Left renal pelvis (tissue), 4 donors: ENCODE data around the gene SLC39A11. TPM values are rescaled to one million over a fixed set of nuclear protein-coding genes. Genes with fewer than 3 reads are reported as not detected.
A peak's percentile ranks its signal among the peaks of the same experiment; 100 is the strongest.
"Not testable (repeated sequence)": the region's sequence is repeated elsewhere in the genome, so short reads cannot be mapped to it uniquely, and the experiment has no call there.

Experiments used
- DNase-seq, 4 donors: peaks; one replicate each; pipeline ENCODE4 v3.0.0-alpha.2; 2013; ENCODE audit warnings: low read depth in 4 of 4, low spot score in 3 of 4
- polyA plus RNA-seq, 4 donors: library from polyadenylated mRNA; unstranded; fragments of 120-200 nt; gene quantifications; one replicate each; pipeline ENCODE4 v1.2.1, GENCODE V29; 2013; ENCODE audit not compliant: insufficient read length in 4 of 4

The SLC39A11 gene
- polyA plus RNA-seq, 4 donors = 11.7 to 28.4 (median 24.5) TPM

DNA sequence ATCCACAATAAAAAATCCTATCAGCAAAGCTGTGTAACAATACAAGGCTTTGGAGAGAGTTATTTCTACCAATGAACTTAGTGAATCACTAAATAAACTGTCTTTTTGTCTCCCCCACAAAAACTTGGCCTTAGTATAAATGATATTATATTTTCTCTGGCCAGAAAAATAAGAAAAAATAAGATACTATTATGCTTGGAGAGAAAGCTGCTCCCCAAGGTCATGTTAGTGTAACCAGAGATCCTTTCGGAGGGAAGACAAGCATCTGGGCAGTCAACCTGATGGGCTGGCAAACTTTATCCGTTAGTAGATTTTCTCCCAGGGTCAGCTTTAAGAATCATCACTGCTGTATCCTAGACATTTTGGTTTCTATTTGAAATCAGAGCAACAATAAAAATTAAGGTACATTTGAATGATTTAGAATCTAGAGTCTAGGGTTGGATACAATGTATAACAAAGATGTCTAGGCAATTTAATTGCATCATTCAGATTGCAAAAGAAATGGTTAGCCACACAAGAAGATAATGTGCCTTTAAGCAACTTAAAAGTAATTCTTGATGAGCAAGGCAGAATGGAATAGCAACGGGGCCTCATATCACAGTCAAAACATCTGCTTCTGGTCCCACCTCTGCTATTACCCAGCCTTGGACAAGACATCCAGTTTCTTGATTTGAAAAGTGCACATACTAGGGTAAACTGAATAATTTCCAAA is 280.4 kb downstream of the SLC39A11 start:
- DNase-seq = no peak

DNA sequence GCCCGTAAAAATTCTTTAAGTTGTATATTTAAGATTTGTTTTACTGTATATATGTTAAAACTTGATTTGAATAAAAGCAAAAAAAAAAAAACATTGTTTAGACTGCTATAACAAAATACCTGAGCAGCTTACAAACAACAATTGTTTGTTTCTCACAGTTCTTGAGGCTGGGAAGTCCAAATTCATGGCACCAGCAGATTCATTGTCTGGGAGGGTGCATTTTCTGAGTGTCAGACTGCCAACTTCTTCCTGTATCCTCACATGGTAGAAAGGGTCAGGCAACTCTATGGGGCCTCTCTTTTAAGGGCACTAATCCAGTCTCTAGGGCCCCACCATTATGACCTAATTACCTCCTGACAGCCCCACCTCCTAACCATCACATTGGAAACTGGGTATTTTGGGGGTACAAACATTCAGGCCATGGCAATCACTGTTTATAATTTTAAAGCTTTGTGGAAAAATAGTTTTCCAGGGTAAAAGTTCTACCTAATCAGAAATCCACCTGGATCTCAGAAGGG is 281.4 kb downstream of the SLC39A11 start:
- DNase-seq = no peak

- DNase-seq = no peak
Observed at GRCh38 chr17:72806011-72806410, 286.5 kb downstream of the SLC39A11 start.

DNA sequence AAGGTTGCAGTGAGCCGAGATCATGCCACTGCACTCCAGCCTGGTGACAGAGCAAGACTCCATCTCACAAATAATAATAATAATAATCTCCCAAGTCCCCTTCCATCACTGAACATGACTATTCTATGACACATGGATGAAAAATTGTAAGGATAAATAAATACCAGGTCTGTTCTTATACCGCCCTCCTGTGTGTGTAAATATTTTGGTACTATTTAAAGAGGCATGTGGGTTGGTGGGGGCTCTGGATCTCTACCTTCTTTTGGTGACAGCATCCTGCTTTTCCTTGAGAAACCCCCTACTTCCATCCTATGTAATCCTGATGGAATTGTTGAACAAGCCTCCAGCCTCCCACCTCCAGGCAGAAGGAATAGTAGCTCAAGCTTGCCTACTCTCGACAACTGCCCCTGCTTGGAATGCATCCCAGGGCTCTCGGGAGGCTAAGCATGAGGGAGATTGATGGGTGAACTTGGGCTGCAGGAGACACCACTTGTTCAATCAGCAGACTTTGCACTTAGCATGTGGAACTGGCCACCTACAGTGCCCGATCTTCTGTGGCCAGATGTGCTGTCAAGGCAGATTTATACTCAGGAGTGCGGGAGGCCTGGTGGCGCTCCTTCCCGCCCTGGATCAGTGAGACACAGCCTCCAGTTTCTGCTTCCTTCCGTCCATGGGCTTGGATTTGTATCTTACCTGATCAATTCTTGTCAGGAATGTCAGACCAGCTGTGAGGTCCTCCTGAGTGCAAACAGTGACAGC is 287.4 kb downstream of the SLC39A11 start:
- DNase-seq = no peak

GRCh38 chr17:72802726-72803125 is 289.8 kb downstream of the SLC39A11 start:
- DNase-seq = no peak

DNA sequence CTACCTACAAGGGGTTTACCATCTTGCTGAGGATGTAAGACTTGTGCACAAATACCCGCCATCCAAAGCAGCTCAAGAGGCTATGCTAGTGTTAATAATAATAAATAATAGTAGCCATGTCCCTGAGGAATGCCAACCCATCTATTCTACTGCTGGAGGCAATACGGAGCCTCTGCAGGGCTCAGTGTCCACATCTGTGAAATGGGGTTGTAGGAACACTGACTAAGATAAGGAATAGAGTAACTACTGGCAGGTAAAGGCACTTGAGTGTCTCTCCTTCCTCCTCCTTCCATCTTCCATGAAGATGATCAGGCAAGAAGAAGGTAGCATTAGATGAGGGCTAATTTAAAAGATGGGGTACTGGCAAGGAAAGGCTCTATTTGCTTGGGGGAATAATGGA is 295.3 kb downstream of the SLC39A11 start:
- DNase-seq = no peak

- no peak for DNase-seq
Observed at GRCh38 chr17:72795941-72796340, 296.5 kb downstream of the SLC39A11 start.

- no peak for DNase-seq
Observed at GRCh38 chr17:72794152-72794551, 298.3 kb downstream of the SLC39A11 start.

DNA sequence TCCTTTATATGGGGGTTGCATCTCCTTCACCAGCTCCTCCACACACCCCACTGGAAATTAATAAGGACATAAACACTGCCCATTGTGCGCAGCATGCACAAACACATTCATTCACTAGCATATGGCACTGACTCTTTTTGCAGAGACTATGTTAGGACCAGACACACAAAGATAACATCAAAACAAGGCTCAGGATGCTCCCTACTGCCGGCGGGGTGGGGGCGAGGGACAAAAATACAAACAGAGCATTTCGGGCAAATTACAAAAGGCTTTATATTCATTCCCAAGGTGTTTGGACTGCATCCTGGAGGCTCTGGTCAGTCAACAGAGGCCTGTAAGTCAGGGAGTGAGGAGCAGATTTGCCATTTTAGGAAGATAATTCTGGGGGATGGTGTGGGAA is 299.7 kb downstream of the SLC39A11 start:
- no peak for DNase-seq

- DNase-seq = no peak
Observed at GRCh38 chr17:72790190-72790589, 302.3 kb downstream of the SLC39A11 start.

GRCh38 chr17:72789711-72790110 is 302.8 kb downstream of the SLC39A11 start:
- no peak for DNase-seq

GRCh38 chr17:72788950-72789585 is 303.4 kb downstream of the SLC39A11 start:
- no peak for DNase-seq

DNA sequence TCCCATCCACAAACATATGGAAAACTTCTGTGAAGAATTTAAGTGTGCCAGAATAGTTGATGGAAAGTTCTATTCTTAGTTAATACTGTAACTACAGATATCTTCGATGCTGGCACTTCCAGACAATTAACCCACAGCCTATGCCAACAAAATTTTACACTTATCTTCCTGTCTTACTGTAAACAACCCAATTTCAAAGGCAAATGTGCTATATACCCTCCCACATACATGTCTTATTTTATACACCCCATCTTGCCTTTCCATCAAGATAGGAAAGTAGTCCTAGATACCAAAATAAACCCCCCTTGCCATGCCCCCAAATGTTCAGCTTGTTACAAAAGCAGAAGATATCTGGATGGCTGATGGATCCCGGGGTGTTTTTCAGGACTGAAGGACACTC is 306.3 kb downstream of the SLC39A11 start:
- DNase-seq = no peak

DNA sequence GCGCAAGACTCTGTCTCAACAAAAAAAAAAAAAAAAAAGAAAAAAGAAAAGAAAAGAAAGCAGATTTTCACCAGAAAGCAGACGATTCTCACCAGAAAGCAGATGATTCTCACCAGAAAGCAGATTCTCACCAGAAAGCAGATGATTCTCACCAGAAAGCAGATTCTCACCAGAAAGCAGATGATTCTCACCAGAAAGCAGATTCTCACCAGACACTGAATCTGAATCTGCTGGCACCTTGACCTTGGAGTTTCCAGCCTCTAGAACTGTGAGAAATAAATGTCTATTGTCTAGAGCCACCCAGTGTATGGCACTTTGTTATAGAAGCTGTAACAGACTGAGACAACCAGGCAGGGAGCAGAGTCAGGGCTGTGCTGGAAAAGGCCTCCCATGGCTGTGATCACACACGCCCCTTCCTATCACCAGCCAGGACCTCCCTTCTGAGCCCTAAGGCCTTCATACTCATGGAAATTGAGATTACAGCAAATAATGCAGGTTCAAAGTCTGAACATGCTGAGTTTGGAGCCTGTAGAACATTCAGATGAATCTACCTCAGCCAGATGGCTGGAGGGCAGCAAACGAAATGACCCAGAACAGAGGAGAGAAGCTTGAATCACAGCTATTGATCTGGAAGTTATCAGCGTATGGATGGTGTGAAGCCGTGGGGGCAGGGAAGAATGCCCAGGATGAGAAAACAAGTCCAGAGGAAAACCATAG is 309.3 kb downstream of the SLC39A11 start:
- DNase-seq = no peak

DNA sequence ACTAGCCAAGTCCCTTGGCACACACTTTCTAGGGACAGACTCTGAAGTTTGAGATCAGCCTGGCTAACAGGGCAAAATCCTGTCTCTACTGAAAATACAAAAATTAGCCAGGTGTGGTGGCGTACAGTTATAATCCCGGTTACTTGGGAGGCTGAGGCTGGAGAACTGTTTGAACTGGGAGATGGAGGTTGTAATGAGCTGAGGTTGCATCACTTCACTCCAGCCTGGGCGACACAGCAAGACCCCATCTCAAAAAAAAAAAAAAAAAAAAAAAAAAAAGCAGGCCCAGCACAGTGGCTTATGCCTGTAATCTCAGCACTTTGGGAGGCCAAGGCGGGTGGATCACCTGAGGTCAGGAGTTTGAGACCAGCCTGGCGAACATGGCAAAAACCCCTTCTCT is 310.1 kb downstream of the SLC39A11 start:
- not testable (repeated sequence) for DNase-seq

DNA sequence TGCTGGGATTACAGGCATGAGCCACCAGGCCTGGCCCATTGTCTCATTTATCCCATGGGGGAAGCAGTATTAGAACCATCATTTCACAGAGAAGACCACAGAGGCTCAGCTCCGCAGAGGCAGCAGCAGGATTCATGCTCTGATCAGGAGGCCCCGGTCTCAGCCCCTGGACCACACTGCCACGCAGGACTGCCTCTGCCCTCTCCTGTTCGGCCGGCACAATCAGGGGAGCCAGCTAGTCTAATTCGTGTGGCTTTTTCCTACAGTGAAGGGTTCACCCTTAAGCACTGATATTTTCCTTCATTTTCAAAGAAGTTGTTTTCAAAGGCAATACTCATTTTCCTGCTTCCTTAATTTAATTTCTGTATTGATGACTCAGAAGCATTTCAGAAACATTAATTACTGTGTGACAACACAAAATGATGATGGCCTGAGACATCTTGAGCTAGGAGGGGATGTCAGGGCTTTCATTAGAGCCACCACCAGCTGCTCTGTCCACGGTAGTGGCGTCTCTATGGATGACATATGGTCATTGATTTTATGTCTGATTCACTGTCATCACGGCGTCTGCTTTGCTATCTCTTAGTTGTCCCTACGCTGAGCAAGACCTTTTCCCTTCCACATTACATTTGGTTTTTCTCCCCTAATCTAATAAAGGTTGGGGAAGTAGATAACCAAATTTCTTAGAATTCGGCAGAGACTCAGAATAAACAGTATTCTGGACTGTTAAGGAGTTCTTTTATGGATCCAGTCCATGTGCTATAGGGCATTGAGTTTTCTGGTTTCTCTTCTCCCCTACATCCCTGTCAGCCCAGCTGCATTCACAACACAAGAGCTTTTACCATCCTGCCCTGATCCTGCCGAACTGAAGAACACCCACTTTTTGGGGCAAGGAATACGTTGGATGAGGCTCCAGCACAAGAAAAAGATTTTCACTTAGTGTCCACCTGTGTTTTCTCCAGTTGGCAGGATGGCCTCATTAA is 314.0 kb downstream of the SLC39A11 start:
- DNase-seq = no peak

- DNase-seq = no peak
Observed at GRCh38 chr17:72775919-72776318, 316.6 kb downstream of the SLC39A11 start.

DNA sequence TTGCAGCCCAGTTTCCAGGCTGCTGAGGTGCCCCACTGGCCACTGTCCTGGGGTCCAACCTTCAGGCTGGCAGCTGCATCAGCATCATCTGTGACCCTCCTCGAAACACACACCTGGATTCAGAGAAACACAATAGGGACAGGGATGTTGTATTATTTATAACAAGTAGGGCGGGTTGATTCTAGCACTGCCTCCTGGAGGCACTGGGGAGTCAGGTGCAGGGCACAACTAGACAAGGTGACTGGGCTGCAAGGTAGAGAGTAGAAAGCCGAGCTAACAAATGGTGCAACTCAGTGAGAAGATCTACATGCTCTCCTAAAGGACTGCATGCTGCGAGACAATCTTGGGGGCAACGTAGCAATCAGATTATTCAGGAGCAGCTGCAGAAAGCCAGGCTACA is 317.3 kb downstream of the SLC39A11 start:
- DNase-seq = no peak

GRCh38 chr17:72774236-72774635 is 318.3 kb downstream of the SLC39A11 start:
- peak; percentile 25 to 77 (median 47) for DNase-seq

GRCh38 chr17:72773225-72773624 is 319.3 kb downstream of the SLC39A11 start:
- DNase-seq = not testable (repeated sequence)
